Measurements from ENCODE around the gene GLB1L2.

- TF ChIP-seq CTCF (IDR thresholded peaks at IDR 0.05) = no peak
- no peak for TF ChIP-seq EP300 (IDR thresholded peaks at IDR 0.05)
- TF ChIP-seq POLR2A (IDR thresholded peaks at IDR 0.05) = no peak
- no peak for TF ChIP-seq POLR2AphosphoS5 (IDR thresholded peaks at IDR 0.05)
Measured at GRCh38 chr11:134387501-134387900, 55.7 kb downstream of the GLB1L2 start.

Measured in upper lobe of left lung (tissue), 4 donors.